ENCODE data around the gene TESK2. TPM values are rescaled to one million over a fixed set of nuclear protein-coding genes. Genes with fewer than 3 reads are reported as not detected.

The TESK2 gene
- total and polyA plus RNA-seq, 2 of the 13 experiments (the other 11 are each of a cell fraction or from before 2014, with no cell fraction given), result 5.5 to 9.6 TPM

- TF ChIP-seq ZNF570 (CRISPR knock-in tag; IDR thresholded peaks at IDR 0.05; ENCODE audit: borderline replicate concordance) (no peak), ZEB1 (IDR thresholded peaks at IDR 0.05; ENCODE audit: insufficient replicate concordance, low read depth) (no peak), MAX (IDR thresholded peaks at IDR 0.05) (peak; percentile 80), SYNCRIP (IDR thresholded peaks at IDR 0.05; ENCODE audit: insufficient read depth, low read depth, low read length) (no peak), ZNF451 (CRISPR knock-in tag; IDR thresholded peaks at IDR 0.05) (no peak), ZNF839 (CRISPR knock-in tag; IDR thresholded peaks at IDR 0.05; ENCODE audit: borderline replicate concordance) (peak; percentile 20; the same call in 1 of the 2 replicates), ZNF792 (CRISPR knock-in tag; IDR thresholded peaks at IDR 0.05) (no peak; the same call in 1 of the 2 replicates), SRSF4 (IDR thresholded peaks at IDR 0.05; ENCODE audit: low read depth, low read length, poor library complexity, severe bottlenecking) (no peak), PTBP1 (IDR thresholded peaks at IDR 0.05; ENCODE audit: low read depth, low read length, poor library complexity, severe bottlenecking) (no peak), RERE (CRISPR knock-in tag; IDR thresholded peaks at IDR 0.05; ENCODE audit: low read depth) (no peak), AHR (CRISPR knock-in tag; IDR thresholded peaks at IDR 0.05) (no peak), FOXA3 (CRISPR knock-in tag; IDR thresholded peaks at IDR 0.05) (peak; percentile 70), CENPT (CRISPR knock-in tag; IDR thresholded peaks at IDR 0.05; ENCODE audit: low read depth) (no peak), KLF15 (CRISPR knock-in tag; IDR thresholded peaks at IDR 0.05; ENCODE audit: borderline replicate concordance) (no peak), ZBTB49 (CRISPR knock-in tag; IDR thresholded peaks at IDR 0.05; ENCODE audit: borderline replicate concordance) (no peak), ZNF484 (CRISPR knock-in tag; IDR thresholded peaks at IDR 0.05; ENCODE audit: borderline replicate concordance, low read depth) (no peak)
- TF ChIP-seq, protein P1, sequence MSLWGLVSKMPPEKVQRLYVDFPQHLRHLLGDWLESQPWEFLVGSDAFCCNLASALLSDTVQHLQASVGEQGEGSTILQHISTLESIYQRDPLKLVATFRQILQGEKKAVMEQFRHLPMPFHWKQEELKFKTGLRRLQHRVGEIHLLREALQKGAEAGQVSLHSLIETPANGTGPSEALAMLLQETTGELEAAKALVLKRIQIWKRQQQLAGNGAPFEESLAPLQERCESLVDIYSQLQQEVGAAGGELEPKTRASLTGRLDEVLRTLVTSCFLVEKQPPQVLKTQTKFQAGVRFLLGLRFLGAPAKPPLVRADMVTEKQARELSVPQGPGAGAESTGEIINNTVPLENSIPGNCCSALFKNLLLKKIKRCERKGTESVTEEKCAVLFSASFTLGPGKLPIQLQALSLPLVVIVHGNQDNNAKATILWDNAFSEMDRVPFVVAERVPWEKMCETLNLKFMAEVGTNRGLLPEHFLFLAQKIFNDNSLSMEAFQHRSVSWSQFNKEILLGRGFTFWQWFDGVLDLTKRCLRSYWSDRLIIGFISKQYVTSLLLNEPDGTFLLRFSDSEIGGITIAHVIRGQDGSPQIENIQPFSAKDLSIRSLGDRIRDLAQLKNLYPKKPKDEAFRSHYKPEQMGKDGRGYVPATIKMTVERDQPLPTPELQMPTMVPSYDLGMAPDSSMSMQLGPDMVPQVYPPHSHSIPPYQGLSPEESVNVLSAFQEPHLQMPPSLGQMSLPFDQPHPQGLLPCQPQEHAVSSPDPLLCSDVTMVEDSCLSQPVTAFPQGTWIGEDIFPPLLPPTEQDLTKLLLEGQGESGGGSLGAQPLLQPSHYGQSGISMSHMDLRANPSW (CRISPR knock-in tag; IDR thresholded peaks at IDR 0.05; ENCODE audit: borderline replicate concordance), result peak; percentile 34
Observed at GRCh38 chr1:45303520-45304310, 187.2 kb downstream of the TESK2 start (continued).
